ENCODE results near the gene TRIM37. TPM values are rescaled to one million over a fixed set of nuclear protein-coding genes. Genes with fewer than 3 reads are reported as not detected.
A peak's percentile ranks its signal among the peaks of the same experiment; 100 is the strongest.

Gene TRIM37
- total and polyA plus RNA-seq, 2 donors (not counting 1 experiment from before 2014, with no cell fraction given), result 5.1 to 28.3 TPM

GRCh38 chr17:58999500-58999899, 107.2 kb downstream of the TRIM37 start:
- ATAC-seq (ENCODE audit: low read depth) (no peak), DNase-seq (no peak)
- Histone ChIP-seq H3K4me2 (replicated peaks; ENCODE audit: low read depth, low read length, poor library complexity, severe bottlenecking) (no peak overlapping the region), H3K27me3 (replicated peaks in 1 of 4; ENCODE audit: control extremely low read depth in 1 of 4, control insufficient read depth in 3 of 4, insufficient read depth in 4 of 4, low read length in 3 of 4) (no peaks in the 10 kb centered on the region), H3K27ac (ENCODE audit: low read length in 2 of 2) (peak overlapping the region in 1 of 2 donors; percentile 34), H3K4me3 (ENCODE audit: control extremely low read depth in 1 of 5, extremely low read depth in 1 of 5, insufficient read depth in 1 of 5, low read depth in 2 of 5, low read length in 4 of 5) (no peak overlapping the region), H3K9me3 (ENCODE audit: control extremely low read depth in 1 of 3, control insufficient read depth in 2 of 3, insufficient read depth in 1 of 3, low read length in 2 of 3) (no peaks in the 10 kb centered on the region), H3K36me3 (replicated peaks in 1 of 2; ENCODE audit: control extremely low read depth in 1 of 2, control insufficient read depth in 1 of 2, extremely low read depth in 1 of 2, insufficient read depth in 2 of 2, low read length in 1 of 2) (peaks cover 0 to 2% of the 10 kb centered on the region in 2 experiments), H3K79me2 (ENCODE audit: control insufficient read depth, insufficient read depth, low read length) (no peaks in the 10 kb centered on the region), H2AFZ (ENCODE audit: insufficient read depth, low read depth, low read length, poor library complexity, severe bottlenecking) (no peak overlapping the region), H3K4me1 (ENCODE audit: control insufficient read depth in 2 of 2, insufficient read depth in 2 of 2, low read length in 2 of 2) (peaks cover 16 to 23% of the 10 kb centered on the region in 2 donors), H3K9ac (ENCODE audit: low read length) (no peak overlapping the region), H4K20me1 (ENCODE audit: control insufficient read depth, insufficient read depth, low read length, poor library complexity, severe bottlenecking) (no peaks in the 10 kb centered on the region)
- TF ChIP-seq EZH2 (IDR thresholded peaks at IDR 0.05; ENCODE audit: borderline replicate concordance, insufficient read depth, low read depth, low read length, poor library complexity, severe bottlenecking), result no peak
- no peak for TF ChIP-seq CTCF (IDR thresholded peaks at IDR 0.05)
- POLR2A ChIA-PET, result interaction anchor here (1.6 kb wide), 1 partner anchor 368 kb away, joined by 5 read pairs; no protein-coding TSS in a partner anchor
- Mint-ChIP-seq H3K4me3 (no peak overlapping the region), H3K27me3 (no peaks in the 10 kb centered on the region), H3K9me3 (ENCODE audit: insufficient read depth) (no peaks in the 10 kb centered on the region), H3K4me1 (peaks cover 33% of the 10 kb centered on the region), H3K27ac (peak overlapping the region; percentile 42)
- WGBS (ENCODE audit: insufficient coverage), result no CpG with 5 or more reads among the region's 1 CpG
- intact Hi-C loops (cut with micrococcal nuclease), result no loop called here
- CTCF ChIA-PET, result interaction anchor here (0.7 to 10.0 kb wide), 3 partner anchors 286 to 481 kb away, joined by 3 to 199 read pairs (median 6); no protein-coding TSS in a partner anchor

- no peaks in the 10 kb centered on the region for H4K20me1 ChIP-seq (ENCODE audit: control insufficient read depth, insufficient read depth, low read length, poor library complexity, severe bottlenecking)
- ATAC-seq (ENCODE audit: low read depth), result no peak
- no peak overlapping the region for H2AFZ ChIP-seq (ENCODE audit: insufficient read depth, low read depth, low read length, poor library complexity, severe bottlenecking)
- H3K27ac ChIP-seq (ENCODE audit: low read length in 2 of 2), result peak overlapping the region in 1 of 2 donors; percentile 51
- DNase-seq, result no peak
- Mint-ChIP-seq H3K27me3 (no peaks in the 10 kb centered on the region), H3K4me1 (peaks cover 32% of the 10 kb centered on the region), H3K4me3 (no peak overlapping the region), H3K9me3 (ENCODE audit: insufficient read depth) (no peaks in the 10 kb centered on the region), H3K27ac (peak overlapping the region; percentile 27)
- no peak overlapping the region for H3K4me3 ChIP-seq (ENCODE audit: control extremely low read depth in 1 of 5, extremely low read depth in 1 of 5, insufficient read depth in 1 of 5, low read depth in 2 of 5, low read length in 4 of 5)
- no peak overlapping the region for H3K4me2 ChIP-seq (replicated peaks; ENCODE audit: low read depth, low read length, poor library complexity, severe bottlenecking)
- POLR2A ChIA-PET, result no interaction called here
- H3K4me1 ChIP-seq (ENCODE audit: control insufficient read depth in 2 of 2, insufficient read depth in 2 of 2, low read length in 2 of 2), result peaks cover 16 to 23% of the 10 kb centered on the region in 2 donors
- H3K27me3 ChIP-seq (replicated peaks in 1 of 4; ENCODE audit: control extremely low read depth in 1 of 4, control insufficient read depth in 3 of 4, insufficient read depth in 4 of 4, low read length in 3 of 4), result no peaks in the 10 kb centered on the region
- no peaks in the 10 kb centered on the region for H3K79me2 ChIP-seq (ENCODE audit: control insufficient read depth, insufficient read depth, low read length)
- WGBS (ENCODE audit: insufficient coverage), result 75% methylated on average over 1 of the region's 4 CpGs
- intact Hi-C loops (cut with micrococcal nuclease), result no loop called here
- H3K9ac ChIP-seq (ENCODE audit: low read length), result no peak overlapping the region
- H3K9me3 ChIP-seq (ENCODE audit: control extremely low read depth in 1 of 3, control insufficient read depth in 2 of 3, insufficient read depth in 1 of 3, low read length in 2 of 3), result no peaks in the 10 kb centered on the region
- H3K36me3 ChIP-seq (replicated peaks in 1 of 2; ENCODE audit: control extremely low read depth in 1 of 2, control insufficient read depth in 1 of 2, extremely low read depth in 1 of 2, insufficient read depth in 2 of 2, low read length in 1 of 2), result peaks cover 0 to 2% of the 10 kb centered on the region in 2 experiments
- TF ChIP-seq EZH2 (IDR thresholded peaks at IDR 0.05; ENCODE audit: borderline replicate concordance, insufficient read depth, low read depth, low read length, poor library complexity, severe bottlenecking) (no peak), CTCF (IDR thresholded peaks at IDR 0.05) (no peak)
- CTCF ChIA-PET, result interaction anchor here (0.7 to 1.4 kb wide), 3 partner anchors 288 to 480 kb away, joined by 3 to 6 read pairs (median 4); no protein-coding TSS in a partner anchor
Observed at GRCh38 chr17:58998871-58999270, 107.8 kb downstream of the TRIM37 start.

All from B cell (primary cell).